ENCODE results near the gene CGB7.
"Not testable (repeated sequence)": the region's sequence is repeated elsewhere in the genome, so short reads cannot be mapped to it uniquely, and the experiment has no call there.

DNA sequence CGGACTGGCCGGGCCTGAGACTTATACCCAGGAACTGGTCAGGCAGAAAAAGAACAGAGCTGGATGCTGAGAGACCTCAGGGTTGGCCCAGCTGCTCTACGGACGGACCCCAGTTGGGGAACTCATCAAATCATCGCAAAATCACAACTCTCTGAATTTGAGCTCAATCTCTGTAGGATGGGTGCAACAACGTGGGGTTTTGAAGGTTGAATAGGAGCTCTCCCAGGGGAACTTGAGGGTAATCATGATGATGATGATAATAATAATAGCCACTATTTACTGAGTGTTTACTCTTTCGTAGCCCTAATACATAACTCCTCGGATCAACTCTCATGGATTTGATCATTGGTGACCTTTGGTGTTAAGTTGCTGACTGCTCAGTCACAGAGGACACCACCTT, 27.2 kb downstream of the CGB7 start:
- TF ChIP-seq, protein P1, sequence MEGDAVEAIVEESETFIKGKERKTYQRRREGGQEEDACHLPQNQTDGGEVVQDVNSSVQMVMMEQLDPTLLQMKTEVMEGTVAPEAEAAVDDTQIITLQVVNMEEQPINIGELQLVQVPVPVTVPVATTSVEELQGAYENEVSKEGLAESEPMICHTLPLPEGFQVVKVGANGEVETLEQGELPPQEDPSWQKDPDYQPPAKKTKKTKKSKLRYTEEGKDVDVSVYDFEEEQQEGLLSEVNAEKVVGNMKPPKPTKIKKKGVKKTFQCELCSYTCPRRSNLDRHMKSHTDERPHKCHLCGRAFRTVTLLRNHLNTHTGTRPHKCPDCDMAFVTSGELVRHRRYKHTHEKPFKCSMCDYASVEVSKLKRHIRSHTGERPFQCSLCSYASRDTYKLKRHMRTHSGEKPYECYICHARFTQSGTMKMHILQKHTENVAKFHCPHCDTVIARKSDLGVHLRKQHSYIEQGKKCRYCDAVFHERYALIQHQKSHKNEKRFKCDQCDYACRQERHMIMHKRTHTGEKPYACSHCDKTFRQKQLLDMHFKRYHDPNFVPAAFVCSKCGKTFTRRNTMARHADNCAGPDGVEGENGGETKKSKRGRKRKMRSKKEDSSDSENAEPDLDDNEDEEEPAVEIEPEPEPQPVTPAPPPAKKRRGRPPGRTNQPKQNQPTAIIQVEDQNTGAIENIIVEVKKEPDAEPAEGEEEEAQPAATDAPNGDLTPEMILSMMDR (IDR thresholded peaks at IDR 0.05) = not testable (repeated sequence)
- TF ChIP-seq POLR2A (IDR thresholded peaks at IDR 0.05) = not testable (repeated sequence)
